ENCODE data around the gene RNF148. TPM values are rescaled to one million over a fixed set of nuclear protein-coding genes. Genes with fewer than 3 reads are reported as not detected.

The RNF148 gene, protein sequence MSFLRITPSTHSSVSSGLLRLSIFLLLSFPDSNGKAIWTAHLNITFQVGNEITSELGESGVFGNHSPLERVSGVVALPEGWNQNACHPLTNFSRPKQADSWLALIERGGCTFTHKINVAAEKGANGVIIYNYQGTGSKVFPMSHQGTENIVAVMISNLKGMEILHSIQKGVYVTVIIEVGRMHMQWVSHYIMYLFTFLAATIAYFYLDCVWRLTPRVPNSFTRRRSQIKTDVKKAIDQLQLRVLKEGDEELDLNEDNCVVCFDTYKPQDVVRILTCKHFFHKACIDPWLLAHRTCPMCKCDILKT
- total RNA-seq: 1.3 and 1.6 TPM in 2 replicates

DNA sequence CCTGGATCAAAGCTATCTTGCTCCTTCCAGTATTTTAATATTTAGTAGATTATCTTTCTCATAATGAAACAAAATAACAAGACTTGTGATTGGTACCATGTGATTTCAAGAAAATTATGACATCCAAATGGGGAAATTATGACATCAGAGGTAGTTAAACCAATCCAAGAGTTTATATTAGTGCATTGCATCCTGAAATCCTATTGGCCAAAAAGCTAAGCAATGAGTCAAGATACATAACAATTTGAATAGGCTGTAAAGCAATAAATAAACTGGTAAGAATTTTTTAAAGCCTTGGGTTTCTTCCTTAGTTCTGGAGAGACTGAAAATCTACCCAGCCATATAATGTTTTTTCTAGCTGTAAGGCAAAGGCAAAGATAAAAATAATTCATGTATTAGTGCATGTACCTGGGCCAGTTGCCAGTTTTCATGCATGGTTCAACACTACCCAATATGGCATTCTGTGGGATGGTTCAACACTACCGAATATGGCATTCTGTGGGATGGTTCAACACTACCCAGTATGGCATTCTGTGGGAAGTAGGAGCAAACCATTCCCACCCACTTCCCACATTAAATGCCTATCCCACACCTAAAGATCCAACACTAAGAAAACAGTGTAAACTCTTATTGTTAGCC, at the start of gene RNF148:
Gene RNF148, minus strand, starts transcription at position 51 of the 639 bp plus-strand sequence. CDS start 172 bp downstream, outside the sequence.

DNA sequence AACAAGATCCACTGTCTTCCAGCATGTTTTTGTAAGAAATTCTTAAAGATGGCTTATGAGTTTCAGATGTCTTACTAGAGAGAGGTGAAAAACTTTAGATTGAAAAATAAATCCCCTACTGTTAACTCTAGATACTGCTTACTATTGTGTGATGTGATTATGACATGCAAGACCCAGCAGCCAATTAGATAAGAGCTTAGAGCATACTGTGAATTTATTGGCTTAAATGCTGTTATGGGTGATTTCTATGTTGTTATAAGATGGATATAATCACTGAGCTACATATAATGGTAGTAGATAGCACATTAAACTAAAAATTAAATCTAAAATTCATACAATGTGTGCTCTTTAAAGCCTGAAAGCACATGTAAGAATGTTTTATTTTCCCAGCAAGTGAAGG, 3.7 kb downstream of the RNF148 start, which contains the start of gene RNF133:
Gene RNF133, minus strand, starts transcription at position 101 of the 400 bp plus-strand sequence. CDS start 199 bp downstream, outside the sequence.

Small RNA genes lying within 50 kb of the gene (small RNA-seq; reads per million reads assigned to genes)
- not detected for gene AC006463.1

Other genes with a start within 250 kb of the RNF148 start
- gene RNF133, start 3.8 kb downstream of the RNF148 start, total RNA-seq: 0.98 and 1.3 TPM in 2 replicates
- gene CADPS2, start 183.5 kb upstream of the RNF148 start, total RNA-seq: 37.6 and 44.3 TPM in 2 replicates

Data from vein endothelial cell (primary cell).